Lower leg skin (tissue), 3 donors: Measurements from ENCODE around the gene NDUFV3.

ENCODE experiments used
- POLR2A ChIP-seq, 2 donors: fragments of 450-650 bp; IDR thresholded peaks; one replicate each; pipeline ENCODE4 v1.6.1; 2016 to 2017; ENCODE audit warnings: antibody characterized with exemption in 2 of 2, mild to moderate bottlenecking in 1 of 2, moderate library complexity in 1 of 2
- TF ChIP-seq, protein P1 (sequence below), 3 donors: fragments of 450-650 bp; IDR thresholded peaks; one replicate each; pipeline ENCODE4 v1.5.1; 2016; ENCODE audit warnings: antibody characterized with exemption in 3 of 3, mild to moderate bottlenecking in 3 of 3, moderate library complexity in 2 of 3

DNA sequence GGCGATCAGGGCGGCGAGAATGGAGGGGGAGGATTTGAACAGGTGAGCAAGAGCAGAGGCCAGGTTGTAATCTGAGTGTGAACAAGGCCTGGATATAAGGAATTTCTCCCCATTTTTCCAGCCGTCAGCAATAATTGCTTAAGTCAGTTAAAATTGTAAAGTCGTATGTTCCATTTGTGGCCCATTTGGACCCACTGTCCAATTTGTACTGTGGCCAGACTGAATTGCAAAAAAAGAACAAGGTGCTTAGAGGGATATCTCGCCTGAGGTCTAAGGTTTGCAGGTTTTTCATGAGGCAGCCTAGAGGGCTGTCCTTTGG lies 31.3 kb downstream of the NDUFV3 start:
- TF ChIP-seq, protein P1, sequence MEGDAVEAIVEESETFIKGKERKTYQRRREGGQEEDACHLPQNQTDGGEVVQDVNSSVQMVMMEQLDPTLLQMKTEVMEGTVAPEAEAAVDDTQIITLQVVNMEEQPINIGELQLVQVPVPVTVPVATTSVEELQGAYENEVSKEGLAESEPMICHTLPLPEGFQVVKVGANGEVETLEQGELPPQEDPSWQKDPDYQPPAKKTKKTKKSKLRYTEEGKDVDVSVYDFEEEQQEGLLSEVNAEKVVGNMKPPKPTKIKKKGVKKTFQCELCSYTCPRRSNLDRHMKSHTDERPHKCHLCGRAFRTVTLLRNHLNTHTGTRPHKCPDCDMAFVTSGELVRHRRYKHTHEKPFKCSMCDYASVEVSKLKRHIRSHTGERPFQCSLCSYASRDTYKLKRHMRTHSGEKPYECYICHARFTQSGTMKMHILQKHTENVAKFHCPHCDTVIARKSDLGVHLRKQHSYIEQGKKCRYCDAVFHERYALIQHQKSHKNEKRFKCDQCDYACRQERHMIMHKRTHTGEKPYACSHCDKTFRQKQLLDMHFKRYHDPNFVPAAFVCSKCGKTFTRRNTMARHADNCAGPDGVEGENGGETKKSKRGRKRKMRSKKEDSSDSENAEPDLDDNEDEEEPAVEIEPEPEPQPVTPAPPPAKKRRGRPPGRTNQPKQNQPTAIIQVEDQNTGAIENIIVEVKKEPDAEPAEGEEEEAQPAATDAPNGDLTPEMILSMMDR (IDR thresholded peaks at IDR 0.05) = no peak
- TF ChIP-seq POLR2A (IDR thresholded peaks at IDR 0.05) = no peak
